A549 (cell line): ENCODE measurements around the gene WTAP.

ENCODE experiments used
- CTCF ChIP-seq: fragments of >200 bp; sonication (Bioruptor Twin); formaldehyde crosslinking; IDR thresholded peaks from 3 replicates; pipeline ENCODE4 v1.5.1; 2016
- EP300 ChIP-seq, 2 experiments: fragments of >200 bp; sonication (Bioruptor Twin); formaldehyde crosslinking; IDR thresholded peaks; 2 replicates in 1 of 2; 3 replicates in 1 of 2; pipeline ENCODE4 v1.6.1; 2016 to 2017
- RFX5 ChIP-seq: fragments of 450-650 bp; IDR thresholded peaks from 2 replicates; pipeline ENCODE4 v1.7.1; 2014; ENCODE audit warnings: antibody characterized with exemption, mild to moderate bottlenecking, moderate library complexity
- TF ChIP-seq, protein P1 (sequence below): fragments of 250-450 bp; sonication (Bioruptor Pico); IDR thresholded peaks from 2 replicates; pipeline ENCODE4 v1.5.0; 2021; ENCODE audit warnings: mild to moderate bottlenecking, moderate library complexity, borderline replicate concordance

DNA sequence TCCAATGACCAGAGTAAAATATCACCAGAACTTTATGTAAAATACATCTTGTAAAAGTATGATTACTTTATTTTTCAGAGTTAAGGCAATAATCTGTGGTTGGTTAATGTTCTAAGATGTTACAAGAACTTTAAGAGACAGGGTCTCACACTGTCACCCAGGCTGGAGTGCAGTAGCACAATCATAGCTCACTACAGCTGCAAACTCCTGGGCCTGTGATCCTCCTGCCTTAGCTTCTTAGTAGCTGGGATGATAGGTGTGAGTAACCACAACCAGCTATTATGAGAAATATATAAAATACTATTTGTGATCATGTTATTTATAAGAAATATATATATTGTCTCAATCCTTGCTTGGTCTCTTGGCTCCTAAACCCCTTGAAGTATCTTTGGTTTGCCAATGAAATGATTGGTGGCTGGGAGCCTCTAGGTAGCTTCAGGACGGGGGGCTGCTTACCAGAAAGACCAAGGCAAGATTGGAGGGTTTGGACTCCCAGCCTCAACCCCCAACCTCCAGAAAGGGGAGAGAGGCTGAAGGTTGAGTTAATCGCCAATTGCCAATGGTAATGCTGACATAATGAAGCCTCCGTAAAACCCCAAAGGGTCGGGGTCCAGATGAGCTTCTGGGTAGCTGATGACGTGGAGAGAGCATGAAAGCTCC lies 49.7 kb upstream of the WTAP start:
- TF ChIP-seq RFX5 (no peak), CTCF (no peak), EP300 (IDR thresholded peaks at IDR 0.05) (no peak)
- TF ChIP-seq, protein P1, sequence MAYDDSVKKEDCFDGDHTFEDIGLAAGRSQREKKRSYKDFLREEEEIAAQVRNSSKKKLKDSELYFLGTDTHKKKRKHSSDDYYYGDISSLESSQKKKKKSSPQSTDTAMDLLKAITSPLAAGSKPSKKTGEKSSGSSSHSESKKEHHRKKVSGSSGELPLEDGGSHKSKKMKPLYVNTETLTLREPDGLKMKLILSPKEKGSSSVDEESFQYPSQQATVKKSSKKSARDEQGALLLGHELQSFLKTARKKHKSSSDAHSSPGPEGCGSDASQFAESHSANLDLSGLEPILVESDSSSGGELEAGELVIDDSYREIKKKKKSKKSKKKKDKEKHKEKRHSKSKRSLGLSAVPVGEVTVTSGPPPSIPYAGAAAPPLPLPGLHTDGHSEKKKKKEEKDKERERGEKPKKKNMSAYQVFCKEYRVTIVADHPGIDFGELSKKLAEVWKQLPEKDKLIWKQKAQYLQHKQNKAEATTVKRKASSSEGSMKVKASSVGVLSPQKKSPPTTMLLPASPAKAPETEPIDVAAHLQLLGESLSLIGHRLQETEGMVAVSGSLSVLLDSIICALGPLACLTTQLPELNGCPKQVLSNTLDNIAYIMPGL (CRISPR knock-in tag): no peak
